ENCODE results near the gene MAMDC4.
"Not testable (repeated sequence)": the region's sequence is repeated elsewhere in the genome, so short reads cannot be mapped to it uniquely, and the experiment has no call there.

DNA sequence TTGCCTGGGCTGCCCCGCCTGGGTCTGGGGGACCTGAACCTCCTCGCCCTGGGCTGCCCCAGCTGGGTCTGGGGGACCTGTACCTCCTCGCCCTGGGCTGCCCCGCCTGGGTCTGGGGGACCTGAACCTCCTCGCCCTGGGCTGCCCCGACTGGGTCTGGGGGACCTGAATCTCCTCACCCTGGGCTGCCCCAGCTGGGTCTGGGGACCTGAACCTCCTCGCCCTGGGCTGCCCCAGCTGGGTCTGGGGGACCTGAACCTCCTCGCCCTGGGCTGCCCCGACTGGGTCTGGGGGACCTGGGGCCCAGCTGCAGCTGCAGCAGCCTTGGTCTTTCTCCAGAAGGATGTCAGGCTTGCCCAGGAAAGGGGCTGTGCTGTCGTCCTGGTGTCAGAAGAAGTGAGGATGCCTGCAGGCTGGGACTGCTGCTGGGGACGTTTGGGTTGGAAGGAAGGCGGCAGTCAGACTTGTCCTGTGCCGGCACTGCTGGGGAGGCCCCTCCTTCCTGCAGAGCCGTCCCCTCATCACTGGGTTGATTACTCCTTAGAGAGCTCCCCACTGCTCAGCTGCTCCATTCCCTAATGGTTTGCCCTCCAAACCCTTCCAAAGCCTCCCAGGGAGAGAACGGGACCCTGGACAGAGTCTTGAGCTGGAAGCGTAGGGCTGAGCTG, 18.6 kb upstream of the MAMDC4 start:
- not testable (repeated sequence) for TF ChIP-seq CTCF (IDR thresholded peaks at IDR 0.05; ENCODE audit: poor library complexity); EZH2 (IDR thresholded peaks at IDR 0.05; ENCODE audit: borderline replicate concordance); EZH2phosphoT487 (IDR thresholded peaks at IDR 0.05; ENCODE audit: low read depth, severe bottlenecking, unreplicated experiment)
